Stomach (tissue), 9 donors: ENCODE results near the gene ALAD. TPM values are rescaled to one million over a fixed set of nuclear protein-coding genes. Genes with fewer than 3 reads are reported as not detected.
A peak's percentile ranks its signal among the peaks of the same experiment; 100 is the strongest.
"Not testable (repeated sequence)": the region's sequence is repeated elsewhere in the genome, so short reads cannot be mapped to it uniquely, and the experiment has no call there.

Experiments
- DNase-seq, 2 donors: peaks; one replicate each; pipeline versions ENCODE4 v3.0.0 to v3.0.0-alpha.2; 2013 to 2019
- H3K27ac ChIP-seq, 5 donors: fragments of 200-600 bp in 4 of 5; sonication (generic) in 4 of 5; one replicate each; pipeline ENCODE4 v1.5.1; 2013 to 2019; ENCODE audit warnings: mild to moderate bottlenecking in 1 of 5, moderate library complexity in 1 of 5
- H3K27me3 ChIP-seq, 3 donors: fragments of 200-600 bp; sonication (generic); one replicate each; pipeline ENCODE4 v1.5.1; 2017 to 2019; ENCODE audit warnings: mixed run types in 1 of 3
- H3K36me3 ChIP-seq, 4 donors: fragments of 200-600 bp; sonication (generic); 1 replicate in 3 of 4; 2 replicates in 1 of 4; pipeline ENCODE4 v1.5.1; 2016 to 2019
- H3K4me1 ChIP-seq, 4 donors: fragments of 200-600 bp; sonication (generic); one replicate each; pipeline ENCODE4 v1.5.1; 2016 to 2019
- H3K4me3 ChIP-seq, 4 donors: fragments of 200-600 bp; sonication (generic) in 3 of 4; one replicate each; pipeline ENCODE4 v1.5.1; 2016 to 2019; ENCODE audit warnings: mild to moderate bottlenecking in 1 of 4
- H3K9me3 ChIP-seq, 4 donors: fragments of 200-600 bp; sonication (generic); one replicate each; pipeline ENCODE4 v1.5.1; 2016 to 2019
- CTCF ChIP-seq, 7 experiments: fragments of 450-650 bp in 4 of 7; fragments of 200-600 bp in 3 of 7; sonication (generic) in 3 of 7; IDR thresholded peaks; one replicate each; pipeline ENCODE4 v1.5.1; 2016 to 2019; ENCODE audit warnings: antibody characterized with exemption in 7 of 7, control low read depth in 2 of 7, mild to moderate bottlenecking in 1 of 7
- EP300 ChIP-seq: sonication (generic); formaldehyde crosslinking; IDR thresholded peaks from one replicate; pipeline ENCODE4 v1.6.1; 2017; ENCODE audit warnings: antibody characterized with exemption
- POLR2A ChIP-seq, 4 donors: fragments of 450-650 bp; IDR thresholded peaks; one replicate each; pipeline ENCODE4 v1.6.1; 2016; ENCODE audit warnings: antibody characterized with exemption in 4 of 4, control low read depth in 2 of 4, mild to moderate bottlenecking in 1 of 4, moderate library complexity in 1 of 4
- POLR2AphosphoS5 ChIP-seq, 3 donors: sonication (generic); formaldehyde crosslinking; IDR thresholded peaks; one replicate each; pipeline ENCODE4 v1.6.1; 2016; ENCODE audit warnings: antibody characterized with exemption in 3 of 3
- WGBS, 5 donors: extraction: QIAGEN DNeasy Blood & Tissue Kit in 3 of 5; methylation state at CpG; one replicate each; pipeline versions ENCODE4 v1.1.5 to v1.1.7; 2013 to 2018; 5-methylcytosine and 5-hydroxymethylcytosine counted together
- intact Hi-C: fragments of 100-400 bp; cut with DNase I; formaldehyde crosslinking; loops from one replicate; pipeline ENCODE4 v1.15.1; 2023; ENCODE audit warnings: low total_unique reads
- polyA plus RNA-seq, 3 donors: library from polyadenylated mRNA; stranded (reverse); fragments of 200-250 nt; gene quantifications; one replicate each; pipeline ENCODE4 v1.2.3, GENCODE V29; 2013
- total RNA-seq, 5 donors: library from RNA; depleted of rRNA; stranded (reverse); fragments of >200 nt; gene quantifications; one replicate each; pipeline versions ENCODE4 v1.1.0 to v1.2.3, GENCODE V29; 2014 to 2016
- donor health status: healthy with polysubstance abuse.
- donor health status: Bipolar disorder and iron deficiency.
- donor health status: healthy.

The ALAD gene
- total and polyA plus RNA-seq, 8 donors: 30.8 to 102 (median 52.5) TPM

- WGBS, 5 donors: 24 to 39% (median 29%) methylated on average over 10 of the region's 10 CpGs
- intact Hi-C loops: no loop called here
- H3K4me1 ChIP-seq: peaks cover 6 to 44% (median 31%) of the 10 kb centered on the region in 4 donors
- no peaks in the 10 kb centered on the region for H3K27me3 ChIP-seq
- H3K9me3 ChIP-seq: no peaks in the 10 kb centered on the region
- H3K27ac ChIP-seq: peak overlapping the region in 4 of 5 donors; percentile 95 to 99 (median 98)
- peak overlapping the region; percentile 78 to 98 (median 88) for H3K4me3 ChIP-seq
- peaks cover 9 to 21% (median 19%) of the 10 kb centered on the region in 4 donors for H3K36me3 ChIP-seq
- no peak for DNase-seq
- no peak for TF ChIP-seq POLR2A (IDR thresholded peaks at IDR 0.05)
- TF ChIP-seq CTCF (IDR thresholded peaks at IDR 0.05): no peak
- no peak for TF ChIP-seq POLR2AphosphoS5 (IDR thresholded peaks at IDR 0.05)
- TF ChIP-seq EP300: no peak
Observed at GRCh38 chr9:113409481-113409880, 8.4 kb upstream of the ALAD start.

GRCh38 chr9:113406873-113407511 is 5.9 kb upstream of the ALAD start:
- H3K4me3 ChIP-seq, H3K9me3 ChIP-seq, H3K27me3 ChIP-seq, intact Hi-C loops: not testable (repeated sequence)
- Histone ChIP-seq H3K36me3 (peaks cover 9 to 21% (median 19%) of the 10 kb centered on the region in 4 donors), H3K4me1 (peaks cover 6 to 44% (median 33%) of the 10 kb centered on the region in 4 donors), H3K27ac (peak overlapping the region in 2 of 5 donors; percentile 41 to 45)
- 19 to 37% (median 25%) methylated on average over 7 of the region's 7 CpGs for WGBS, 5 donors
- TF ChIP-seq CTCF (IDR thresholded peaks at IDR 0.05) (peak in 5 of 7 experiments; percentile 69 to 87 (median 77)), POLR2AphosphoS5 (IDR thresholded peaks at IDR 0.05) (peak in 1 of 3 donors; percentile 64)
- peak; percentile 75 to 90 for DNase-seq

- H3K4me1 ChIP-seq: peaks cover 6 to 45% (median 33%) of the 10 kb centered on the region in 4 donors
- H3K36me3 ChIP-seq: peaks cover 9 to 21% (median 19%) of the 10 kb centered on the region in 4 donors
- WGBS, 5 donors: 83 to 89% (median 87%) methylated on average over 9 of the region's 9 CpGs
- intact Hi-C loops, H3K27me3 ChIP-seq, H3K4me3 ChIP-seq, H3K9me3 ChIP-seq, DNase-seq: not testable (repeated sequence)
- H3K27ac ChIP-seq: peak overlapping the region in 3 of 5 donors; percentile 17 to 45 (median 41)
Observed at GRCh38 chr9:113406353-113406752, 5.3 kb upstream of the ALAD start.

- intact Hi-C loops: no loop called here
- no peak for TF ChIP-seq CTCF (IDR thresholded peaks at IDR 0.05)
- TF ChIP-seq EP300: no peak
- no peak for DNase-seq
- Histone ChIP-seq H3K27me3 (no peaks in the 10 kb centered on the region), H3K4me3 (no peak overlapping the region), H3K4me1 (peaks cover 20 to 52% (median 38%) of the 10 kb centered on the region in 4 donors), H3K36me3 (peaks cover 5 to 17% (median 14%) of the 10 kb centered on the region in 4 donors), H3K9me3 (no peaks in the 10 kb centered on the region), H3K27ac (no peak overlapping the region)
- 73 to 82% (median 81%) methylated on average over 2 of the region's 2 CpGs for WGBS, 5 donors
Observed at GRCh38 chr9:113403646-113404045, 2.6 kb upstream of the ALAD start.

- H3K9me3 ChIP-seq: no peaks in the 10 kb centered on the region
- H3K4me1 ChIP-seq: peaks cover 28 to 63% (median 52%) of the 10 kb centered on the region in 4 donors
- peaks cover 0 to 14% (median 8%) of the 10 kb centered on the region in 4 donors for H3K36me3 ChIP-seq
- no peaks in the 10 kb centered on the region for H3K27me3 ChIP-seq
- TF ChIP-seq EP300 (no peak), CTCF (IDR thresholded peaks at IDR 0.05) (no peak), POLR2A (IDR thresholded peaks at IDR 0.05) (no peak), POLR2AphosphoS5 (IDR thresholded peaks at IDR 0.05) (no peak)
- 41 to 69% (median 56%) methylated on average over 3 of the region's 3 CpGs for WGBS, 5 donors
- intact Hi-C loops: loop anchor here (10.0 kb wide), 1 partner anchor 55 kb away; the partner anchor contains the start of genes BSPRY and WDR31
- no peak for DNase-seq
- peak overlapping the region; percentile 81 to 94 (median 86) for H3K27ac ChIP-seq
- H3K4me3 ChIP-seq: peak overlapping the region; percentile 87 to 94 (median 91)
Observed at GRCh38 chr9:113399646-113400200, 1.4 kb downstream of the ALAD start.
